Measurements from ENCODE around the gene IRGQ. TPM values are rescaled to one million over a fixed set of nuclear protein-coding genes. Genes with fewer than 3 reads are reported as not detected.

Gene IRGQ
- total RNA-seq, 1 donor from 2014 or later: 19.5 TPM

DNA sequence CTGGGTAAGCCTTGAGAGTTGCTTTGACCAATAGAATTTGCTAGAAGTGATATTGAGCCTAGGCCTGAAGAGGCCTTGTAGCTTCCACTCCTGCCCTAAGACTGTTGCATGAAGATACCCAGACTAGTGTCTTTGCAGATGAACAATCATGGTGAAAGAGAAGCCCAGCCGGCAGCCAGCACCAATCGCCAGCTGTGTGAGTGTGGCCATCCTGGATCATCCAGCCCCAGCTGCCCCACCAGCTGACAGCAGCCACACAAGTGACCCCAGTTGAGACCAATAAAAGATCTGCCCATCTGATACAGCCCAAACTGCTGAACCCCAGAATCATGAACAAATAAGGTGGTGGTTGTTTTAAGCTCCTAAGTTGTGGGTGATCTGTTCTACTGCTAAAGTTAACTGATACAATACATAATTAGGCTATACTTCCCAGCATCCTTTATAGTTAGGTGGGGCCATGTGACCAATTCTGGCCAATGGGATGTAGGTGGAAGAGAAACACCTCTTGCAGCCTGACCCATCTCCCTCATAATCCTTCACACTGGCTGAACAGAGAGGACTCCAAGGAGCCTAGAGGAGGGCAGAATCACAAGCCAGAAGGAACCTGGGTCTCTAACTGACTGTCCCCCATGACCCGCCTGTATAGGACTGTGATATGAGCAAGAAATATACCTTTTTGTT, 32.9 kb upstream of the IRGQ start:
- no peaks in the 10 kb centered on the region for H3K36me3 ChIP-seq (ENCODE audit: control insufficient read depth, insufficient read depth, low read length)
- TF ChIP-seq CTCF (IDR thresholded peaks at IDR 0.05; ENCODE audit: insufficient read depth, low read length, severe bottlenecking): no peak
- FAIRE-seq (no peak), DNase-seq (ENCODE audit: low read depth) (no peak)
- no peak overlapping the region for H3K4me3 ChIP-seq (ENCODE audit: low read depth, low read length)
- no peaks in the 10 kb centered on the region for H3K27me3 ChIP-seq (ENCODE audit: control insufficient read depth, insufficient read depth, low read length)

- DNase-seq (ENCODE audit: low read depth): no peak
- Histone ChIP-seq H3K36me3 (ENCODE audit: control insufficient read depth, insufficient read depth, low read length) (no peaks in the 10 kb centered on the region), H3K27me3 (ENCODE audit: control insufficient read depth, insufficient read depth, low read length) (no peaks in the 10 kb centered on the region), H3K4me3 (ENCODE audit: low read depth, low read length) (no peak overlapping the region)
- TF ChIP-seq CTCF (IDR thresholded peaks at IDR 0.05; ENCODE audit: insufficient read depth, low read length, severe bottlenecking): no peak
- FAIRE-seq: no peak
Measured at GRCh38 chr19:43626838-43627237, 30.9 kb upstream of the IRGQ start.

DNA sequence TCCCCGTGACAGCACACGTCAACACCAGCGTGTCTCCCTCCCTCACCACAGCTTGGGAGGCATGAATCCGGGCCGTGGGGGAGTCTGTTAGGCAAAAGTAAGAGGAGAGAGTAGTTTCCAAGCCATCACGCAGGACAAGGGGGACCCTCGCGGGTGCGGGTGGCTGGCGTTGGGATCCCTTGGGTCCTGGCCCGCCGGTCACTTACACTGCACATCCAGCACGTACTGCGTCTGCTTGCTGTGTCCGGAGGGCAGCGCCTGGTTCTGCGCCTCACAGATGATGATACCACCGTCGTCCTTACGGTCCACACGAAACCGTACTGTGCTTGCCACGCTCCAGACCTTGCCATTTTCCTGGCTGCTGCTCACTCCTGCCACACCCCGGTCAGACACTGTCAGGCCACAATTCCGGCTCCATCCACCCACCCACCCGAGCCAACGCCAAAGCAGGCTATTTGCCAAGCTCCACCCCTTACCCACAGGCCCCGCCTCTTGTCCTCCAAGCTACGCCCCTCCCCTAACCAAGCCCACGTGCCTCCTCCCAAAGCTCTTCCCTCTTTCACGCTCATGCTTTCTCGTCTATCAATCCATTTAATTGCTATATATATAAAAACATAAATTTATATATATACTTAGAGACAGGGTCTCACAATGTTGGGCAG, 30.1 kb upstream of the IRGQ start:
- TF ChIP-seq CTCF (IDR thresholded peaks at IDR 0.05; ENCODE audit: insufficient read depth, low read length, severe bottlenecking): no peak
- Histone ChIP-seq H3K4me3 (ENCODE audit: low read depth, low read length) (no peak overlapping the region), H3K36me3 (ENCODE audit: control insufficient read depth, insufficient read depth, low read length) (no peaks in the 10 kb centered on the region), H3K27me3 (ENCODE audit: control insufficient read depth, insufficient read depth, low read length) (no peaks in the 10 kb centered on the region)
- DNase-seq (ENCODE audit: low read depth) (no peak), FAIRE-seq (peak; percentile 47)

- peak; percentile 19 for DNase-seq (ENCODE audit: low read depth)
- TF ChIP-seq CTCF (IDR thresholded peaks at IDR 0.05; ENCODE audit: insufficient read depth, low read length, severe bottlenecking): peak; percentile 26
- Histone ChIP-seq H3K36me3 (ENCODE audit: control insufficient read depth, insufficient read depth, low read length) (no peaks in the 10 kb centered on the region), H3K27me3 (ENCODE audit: control insufficient read depth, insufficient read depth, low read length) (no peaks in the 10 kb centered on the region), H3K4me3 (ENCODE audit: low read depth, low read length) (no peak overlapping the region)
- no peak for FAIRE-seq
Measured at GRCh38 chr19:43624933-43625332, 29.0 kb upstream of the IRGQ start.

- H3K4me3 ChIP-seq (ENCODE audit: low read depth, low read length): no peak overlapping the region
- no peak for DNase-seq (ENCODE audit: low read depth)
- H3K27me3 ChIP-seq (ENCODE audit: control insufficient read depth, insufficient read depth, low read length): no peaks in the 10 kb centered on the region
- no peak for FAIRE-seq
- no peak for TF ChIP-seq CTCF (IDR thresholded peaks at IDR 0.05; ENCODE audit: insufficient read depth, low read length, severe bottlenecking)
- H3K36me3 ChIP-seq (ENCODE audit: control insufficient read depth, insufficient read depth, low read length): no peaks in the 10 kb centered on the region
Measured at GRCh38 chr19:43623889-43624670, 28.1 kb upstream of the IRGQ start.
